Loucy (cell line): Measurements from ENCODE around the gene RABIF.

Source experiments
- H2AFZ ChIP-seq: fragments of 200-600 bp; sonication (generic); 2 replicates; pipeline ENCODE4 v1.6.0; 2016; ENCODE audit warnings: antibody characterized with exemption, mild to moderate bottlenecking, low read length, moderate library complexity
- H3F3A ChIP-seq: fragments of 200-600 bp; 2 replicates; pipeline ENCODE4 v1.6.0; 2016; ENCODE audit warnings: antibody characterized with exemption, low read depth, mild to moderate bottlenecking
- H3K27me3 ChIP-seq: fragments of 200-600 bp; sonication (generic); 2 replicates; pipeline ENCODE4 v1.6.1; 2014; ENCODE audit warnings: low read length, mild to moderate bottlenecking; ENCODE audit not compliant: insufficient read depth, poor library complexity, severe bottlenecking
- H3K36me3 ChIP-seq: fragments of 200-600 bp; sonication (generic); 2 replicates; pipeline ENCODE4 v1.6.1; 2016; ENCODE audit warnings: low read length; ENCODE audit not compliant: insufficient read depth
- H3K4me1 ChIP-seq: fragments of 200-600 bp; sonication (generic); 2 replicates; pipeline ENCODE4 v1.5.1; 2014; ENCODE audit warnings: low read length, mild to moderate bottlenecking; ENCODE audit not compliant: insufficient read depth, poor library complexity, severe bottlenecking
- H3K4me2 ChIP-seq: fragments of 200-600 bp; sonication (generic); 2 replicates; pipeline ENCODE4 v1.6.0; 2014; ENCODE audit warnings: antibody characterized with exemption, low read length, low read depth, mild to moderate bottlenecking; ENCODE audit not compliant: poor library complexity, severe bottlenecking
- H3K4me3 ChIP-seq: fragments of 200-600 bp; sonication (generic); 2 replicates; pipeline ENCODE4 v1.5.1; 2014; ENCODE audit warnings: low read length, mild to moderate bottlenecking, mixed read lengths; ENCODE audit not compliant: poor library complexity, severe bottlenecking
- H3K79me2 ChIP-seq: fragments of 200-600 bp; sonication (generic); 2 replicates; pipeline ENCODE4 v1.6.1; 2014; ENCODE audit warnings: low read length; ENCODE audit not compliant: insufficient read depth
- H3K9ac ChIP-seq: fragments of 200-600 bp; sonication (generic); 2 replicates; pipeline ENCODE4 v1.6.0; 2014; ENCODE audit warnings: mild to moderate bottlenecking, low read depth, low read length, moderate library complexity; ENCODE audit not compliant: poor library complexity, severe bottlenecking
- H3K9me2 ChIP-seq: fragments of 200-600 bp; sonication (generic); replicated peaks from 2 replicates; pipeline ENCODE4 v1.6.1; 2016; ENCODE audit warnings: low read depth, low read length, mixed read lengths
- H3K9me3 ChIP-seq: fragments of 200-600 bp; sonication (generic); 2 replicates; pipeline ENCODE4 v1.6.1; 2014; ENCODE audit warnings: mild to moderate bottlenecking, antibody characterized with exemption, low read length, low read depth; ENCODE audit not compliant: insufficient read depth
- H4K20me1 ChIP-seq: fragments of 200-600 bp; sonication (generic); 2 replicates; pipeline ENCODE4 v1.6.0; 2014; ENCODE audit warnings: antibody characterized with exemption, low read length, mild to moderate bottlenecking; ENCODE audit not compliant: insufficient read depth, poor library complexity, severe bottlenecking
- EZH2phosphoT487 ChIP-seq: fragments of 200-600 bp; IDR thresholded peaks from 2 replicates; pipeline ENCODE4 v1.6.1; 2018; ENCODE audit warnings: antibody characterized with exemption, mild to moderate bottlenecking, moderate library complexity, borderline replicate concordance
- TF ChIP-seq, protein P1 (sequence below): fragments of 200-600 bp; sonication (generic); conservative IDR thresholded peaks from 2 replicates; pipeline ENCODE4 v1.5.1; 2014; ENCODE audit warnings: mild to moderate bottlenecking, antibody characterized with exemption, low read length

The RABIF gene

DNA sequence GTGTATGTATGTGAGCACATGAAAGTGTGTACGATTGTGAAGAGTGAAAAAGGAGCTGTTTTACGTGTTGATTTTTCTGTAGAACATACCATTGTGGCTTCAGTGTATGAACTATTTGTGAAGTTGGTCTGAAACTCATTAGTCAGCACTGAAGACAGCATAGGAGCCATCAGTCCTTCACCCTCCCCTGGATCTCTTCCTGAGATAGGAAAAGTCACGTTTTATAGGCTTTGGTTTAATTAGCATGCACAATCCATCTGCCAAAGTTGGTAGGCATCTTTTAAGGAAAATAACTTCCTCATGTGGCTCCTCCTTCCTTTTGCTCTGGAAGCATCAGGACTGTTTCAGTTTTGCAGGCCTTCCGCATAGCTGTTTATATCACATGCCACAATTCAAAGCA, 1.4 kb upstream of the RABIF start:
- Histone ChIP-seq H3K4me1 (peaks cover 19% of the 10 kb centered on the region), H4K20me1 (no peaks in the 10 kb centered on the region), H3K9me3 (no peaks in the 10 kb centered on the region), H3K27me3 (no peaks in the 10 kb centered on the region), H3K9ac (no peak overlapping the region), H3K4me2 (no peak overlapping the region), H2AFZ (no peak overlapping the region), H3K79me2 (peaks cover 18% of the 10 kb centered on the region), H3K4me3 (no peak overlapping the region), H3K9me2 (no peaks in the 10 kb centered on the region), H3K36me3 (peaks cover 39% of the 10 kb centered on the region; the same call in 1 of the 2 replicates), H3F3A (no peaks in the 10 kb centered on the region)
- TF ChIP-seq, protein P1, sequence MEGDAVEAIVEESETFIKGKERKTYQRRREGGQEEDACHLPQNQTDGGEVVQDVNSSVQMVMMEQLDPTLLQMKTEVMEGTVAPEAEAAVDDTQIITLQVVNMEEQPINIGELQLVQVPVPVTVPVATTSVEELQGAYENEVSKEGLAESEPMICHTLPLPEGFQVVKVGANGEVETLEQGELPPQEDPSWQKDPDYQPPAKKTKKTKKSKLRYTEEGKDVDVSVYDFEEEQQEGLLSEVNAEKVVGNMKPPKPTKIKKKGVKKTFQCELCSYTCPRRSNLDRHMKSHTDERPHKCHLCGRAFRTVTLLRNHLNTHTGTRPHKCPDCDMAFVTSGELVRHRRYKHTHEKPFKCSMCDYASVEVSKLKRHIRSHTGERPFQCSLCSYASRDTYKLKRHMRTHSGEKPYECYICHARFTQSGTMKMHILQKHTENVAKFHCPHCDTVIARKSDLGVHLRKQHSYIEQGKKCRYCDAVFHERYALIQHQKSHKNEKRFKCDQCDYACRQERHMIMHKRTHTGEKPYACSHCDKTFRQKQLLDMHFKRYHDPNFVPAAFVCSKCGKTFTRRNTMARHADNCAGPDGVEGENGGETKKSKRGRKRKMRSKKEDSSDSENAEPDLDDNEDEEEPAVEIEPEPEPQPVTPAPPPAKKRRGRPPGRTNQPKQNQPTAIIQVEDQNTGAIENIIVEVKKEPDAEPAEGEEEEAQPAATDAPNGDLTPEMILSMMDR: no peak
- no peak for TF ChIP-seq EZH2phosphoT487

DNA sequence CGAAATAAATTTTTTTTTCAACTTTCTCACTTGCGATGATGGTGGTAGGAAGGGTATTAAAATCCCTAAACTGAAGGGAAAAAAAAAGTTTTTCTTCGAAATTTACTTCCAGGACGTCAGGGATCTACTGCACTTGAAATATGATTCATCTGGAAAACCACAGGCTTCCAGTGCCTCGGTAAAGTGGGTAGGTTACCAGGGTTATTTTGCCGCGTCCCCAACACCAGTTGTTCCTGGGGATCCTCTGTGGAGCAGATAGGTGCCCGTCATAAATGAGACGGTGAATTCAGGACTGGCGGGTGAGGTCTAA, 773 bp downstream of the RABIF start:
- TF ChIP-seq EZH2phosphoT487: no peak
- TF ChIP-seq, protein P1: no peak
- peaks cover 34% of the 10 kb centered on the region for H3K79me2 ChIP-seq
- H3K4me2 ChIP-seq: peak overlapping the region; percentile 84
- no peaks in the 10 kb centered on the region for H3K9me3 ChIP-seq
- peaks cover 22% of the 10 kb centered on the region for H3K4me1 ChIP-seq
- peak overlapping the region; percentile 95 for H2AFZ ChIP-seq
- H4K20me1 ChIP-seq: no peaks in the 10 kb centered on the region
- peak overlapping the region; percentile 72 for H3K9ac ChIP-seq
- H3K9me2 ChIP-seq: no peaks in the 10 kb centered on the region
- no peaks in the 10 kb centered on the region for H3F3A ChIP-seq
- H3K36me3 ChIP-seq: peaks cover 17% of the 10 kb centered on the region; the same call in 1 of the 2 replicates
- H3K4me3 ChIP-seq: peak overlapping the region; percentile 90
- H3K27me3 ChIP-seq: no peaks in the 10 kb centered on the region

DNA sequence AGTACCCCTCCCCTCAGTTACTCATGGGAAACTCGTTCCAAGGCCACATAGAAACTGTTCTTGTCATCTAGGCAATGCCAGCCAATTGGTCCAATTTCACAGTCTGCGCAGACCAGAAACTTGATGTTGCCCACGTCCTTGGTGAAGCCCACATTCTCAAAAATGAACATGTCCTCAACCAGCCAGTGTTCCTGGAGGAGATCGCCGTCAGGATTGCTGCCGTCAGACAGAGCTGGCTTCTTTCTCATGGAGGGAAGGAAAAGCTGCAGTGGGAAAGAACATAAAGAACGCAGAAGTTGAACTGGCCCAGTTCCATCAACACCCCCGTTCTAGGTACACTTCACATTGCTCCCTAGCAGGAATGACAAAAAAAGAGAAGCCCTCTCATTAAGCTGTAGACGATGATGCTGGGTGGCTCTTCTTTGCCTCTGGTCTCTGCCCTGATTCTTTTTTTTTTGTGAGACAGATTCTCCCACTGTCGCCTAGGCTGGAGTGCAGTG, 7.9 kb downstream of the RABIF start:
- H3K9ac ChIP-seq: no peak overlapping the region
- H3K36me3 ChIP-seq: peaks cover 20% of the 10 kb centered on the region; the same call in 1 of the 2 replicates
- H3F3A ChIP-seq: no peaks in the 10 kb centered on the region
- H3K27me3 ChIP-seq: no peaks in the 10 kb centered on the region
- H2AFZ ChIP-seq: no peak overlapping the region
- no peaks in the 10 kb centered on the region for H4K20me1 ChIP-seq
- no peak overlapping the region for H3K4me2 ChIP-seq
- H3K79me2 ChIP-seq: peaks cover 22% of the 10 kb centered on the region
- TF ChIP-seq EZH2phosphoT487: no peak
- TF ChIP-seq, protein P1: no peak
- no peak overlapping the region for H3K4me3 ChIP-seq
- H3K9me3 ChIP-seq: no peaks in the 10 kb centered on the region
- H3K9me2 ChIP-seq: no peaks in the 10 kb centered on the region
- H3K4me1 ChIP-seq: peaks cover 4% of the 10 kb centered on the region
